Transverse colon (tissue), 4 donors: Measurements from ENCODE around the gene QRFP. TPM values are rescaled to one million over a fixed set of nuclear protein-coding genes. Genes with fewer than 3 reads are reported as not detected.

Experiments used
- DNase-seq: peaks from one replicate; pipeline ENCODE4 v3.0.0-alpha.2; 2019
- H3K27ac ChIP-seq, 4 donors: fragments of 200-600 bp; sonication (generic); 2 replicates each; pipeline ENCODE4 v1.5.1; 2016 to 2018; ENCODE audit warnings: inconsistent platforms in 4 of 4
- H3K27me3 ChIP-seq: fragments of 200-600 bp; sonication (generic); 2 replicates; pipeline ENCODE4 v1.5.1; 2017; ENCODE audit warnings: inconsistent platforms
- H3K36me3 ChIP-seq, 4 donors: fragments of 200-600 bp; sonication (generic); 2 replicates each; pipeline ENCODE4 v1.5.1; 2017 to 2019; ENCODE audit warnings: inconsistent platforms in 4 of 4
- H3K4me1 ChIP-seq, 4 donors: fragments of 200-600 bp; sonication (generic); 2 replicates each; pipeline ENCODE4 v1.5.1; 2017 to 2020; ENCODE audit warnings: inconsistent platforms in 4 of 4
- H3K4me3 ChIP-seq, 4 donors: fragments of 200-600 bp; sonication (generic); 1 replicate in 1 of 4; 2 replicates in 3 of 4; pipeline versions ENCODE4 v1.5.1 to v1.6.1; 2017 to 2019; ENCODE audit warnings: inconsistent platforms in 4 of 4
- H3K9me3 ChIP-seq, 2 donors: fragments of 200-600 bp; sonication (generic); 2 replicates each; pipeline ENCODE4 v1.5.1; 2017 to 2019; ENCODE audit warnings: inconsistent platforms in 2 of 2
- CTCF ChIP-seq, 5 experiments: fragments of 200-600 bp in 3 of 5; fragments of 450-650 bp in 2 of 5; sonication (generic) in 3 of 5; IDR thresholded peaks; 1 replicate in 2 of 5; 2 replicates in 3 of 5; pipeline ENCODE4 v1.5.1; 2016 to 2017; ENCODE audit warnings: antibody characterized with exemption in 5 of 5, inconsistent platforms in 3 of 5, mild to moderate bottlenecking in 2 of 5, moderate library complexity in 1 of 5
- EP300 ChIP-seq: sonication (generic); formaldehyde crosslinking; IDR thresholded peaks from one replicate; pipeline ENCODE4 v1.6.1; 2017; ENCODE audit warnings: antibody characterized with exemption, low read depth
- POLR2A ChIP-seq: fragments of 450-650 bp; IDR thresholded peaks from one replicate; pipeline ENCODE4 v1.6.1; 2016; ENCODE audit warnings: antibody characterized with exemption, mild to moderate bottlenecking, moderate library complexity
- POLR2AphosphoS5 ChIP-seq, 3 donors: sonication (generic); formaldehyde crosslinking; IDR thresholded peaks; one replicate each; pipeline ENCODE4 v1.6.1; 2016; ENCODE audit warnings: antibody characterized with exemption in 3 of 3
- WGBS, 2 donors: methylation state at CpG; one replicate each; pipeline ENCODE4 v1.1.5; 2018; ENCODE audit warnings: low coverage in 1 of 2; 5-methylcytosine and 5-hydroxymethylcytosine counted together
- in situ Hi-C, 4 donors: fragments of 200-750 bp; cut with MboI; loops; one replicate each; pipeline versions ENCODE4 v1.15.0 to v1.15.1; 2017; ENCODE audit warnings: low sequenced_read_pairs in 3 of 4, low pct_ligation_motif_present in 1 of 4, low pct_unique_long_range_greater_than_20kb in 1 of 4
- intact Hi-C: fragments of 100-400 bp; cut with DNase I; formaldehyde crosslinking; loops from one replicate; pipeline ENCODE4 v1.15.1; 2023; ENCODE audit warnings: low total_unique reads
- total RNA-seq, 4 donors: library from RNA; depleted of rRNA; stranded (reverse); fragments of >200 nt; gene quantifications; one replicate each; pipeline ENCODE4 v1.1.0, GENCODE V29; 2016

The QRFP gene
- total RNA-seq, 4 donors from 2014 or later = not detected

GRCh38 chr9:130918826-130919558, 22.4 kb upstream of the QRFP start:
- Histone ChIP-seq H3K36me3 (no peaks in the 10 kb centered on the region), H3K27me3 (peaks cover 47% of the 10 kb centered on the region), H3K9me3 (no peaks in the 10 kb centered on the region), H3K27ac (no peak overlapping the region), H3K4me1 (no peaks in the 10 kb centered on the region), H3K4me3 (no peak overlapping the region)
- intact Hi-C loops (no loop called here), in situ Hi-C loops (no loop called here)
- WGBS, 2 donors = 86% methylated on average over 33 of the region's 33 CpGs; no CpG with 5 or more reads in 1 of the 2 donors
- TF ChIP-seq EP300 (no peak), POLR2AphosphoS5 (IDR thresholded peaks at IDR 0.05) (no peak), CTCF (IDR thresholded peaks at IDR 0.05) (no peak), POLR2A (no peak)
- no peak for DNase-seq

GRCh38 chr9:130918101-130918825, 21.7 kb upstream of the QRFP start:
- intact Hi-C loops = no loop called here
- Histone ChIP-seq H3K9me3 (no peaks in the 10 kb centered on the region), H3K4me3 (no peak overlapping the region), H3K36me3 (no peaks in the 10 kb centered on the region), H3K27me3 (peaks cover 45% of the 10 kb centered on the region), H3K4me1 (no peaks in the 10 kb centered on the region), H3K27ac (no peak overlapping the region)
- WGBS, 2 donors = 74% methylated on average over 9 of the region's 9 CpGs; no CpG with 5 or more reads in 1 of the 2 donors
- TF ChIP-seq POLR2AphosphoS5 (IDR thresholded peaks at IDR 0.05) (no peak), CTCF (IDR thresholded peaks at IDR 0.05) (no peak), EP300 (no peak), POLR2A (no peak)
- DNase-seq = no peak
- in situ Hi-C loops = no loop called here

GRCh38 chr9:130917168-130917960, 20.8 kb upstream of the QRFP start:
- no peak for TF ChIP-seq POLR2A
- TF ChIP-seq EP300 = no peak
- TF ChIP-seq CTCF (IDR thresholded peaks at IDR 0.05) = no peak
- no peak for TF ChIP-seq POLR2AphosphoS5 (IDR thresholded peaks at IDR 0.05)
- 77 to 87% methylated on average over 14 to 34 of the region's 34 CpGs for WGBS, 2 donors
- Histone ChIP-seq H3K4me3 (no peak overlapping the region), H3K9me3 (no peaks in the 10 kb centered on the region), H3K4me1 (no peaks in the 10 kb centered on the region), H3K27me3 (peaks cover 36% of the 10 kb centered on the region), H3K27ac (no peak overlapping the region), H3K36me3 (no peaks in the 10 kb centered on the region)
- intact Hi-C loops = no loop called here
- DNase-seq = no peak
- in situ Hi-C loops = no loop called here

- H3K9me3 ChIP-seq = no peaks in the 10 kb centered on the region
- intact Hi-C loops = no loop called here
- 86% methylated on average over 8 of the region's 8 CpGs; no CpG with 5 or more reads in 1 of the 2 donors for WGBS, 2 donors
- no peaks in the 10 kb centered on the region for H3K36me3 ChIP-seq
- in situ Hi-C loops = no loop called here
- no peak overlapping the region for H3K27ac ChIP-seq
- H3K4me1 ChIP-seq = no peaks in the 10 kb centered on the region
- TF ChIP-seq POLR2A = no peak
- TF ChIP-seq EP300 = no peak
- no peak for TF ChIP-seq POLR2AphosphoS5 (IDR thresholded peaks at IDR 0.05)
- TF ChIP-seq CTCF (IDR thresholded peaks at IDR 0.05) = no peak
- H3K4me3 ChIP-seq = no peak overlapping the region
- H3K27me3 ChIP-seq = peaks cover 29% of the 10 kb centered on the region
- no peak for DNase-seq
Observed at GRCh38 chr9:130915096-130915447, 18.5 kb upstream of the QRFP start.
